ENCODE results near the gene API5. TPM values are rescaled to one million over a fixed set of nuclear protein-coding genes. Genes with fewer than 3 reads are reported as not detected.
A peak's percentile ranks its signal among the peaks of the same experiment; 100 is the strongest.

Gene API5
- total RNA-seq: 10 to 100 TPM; 57.8 to 75.3 (median 62.1) TPM

DNA sequence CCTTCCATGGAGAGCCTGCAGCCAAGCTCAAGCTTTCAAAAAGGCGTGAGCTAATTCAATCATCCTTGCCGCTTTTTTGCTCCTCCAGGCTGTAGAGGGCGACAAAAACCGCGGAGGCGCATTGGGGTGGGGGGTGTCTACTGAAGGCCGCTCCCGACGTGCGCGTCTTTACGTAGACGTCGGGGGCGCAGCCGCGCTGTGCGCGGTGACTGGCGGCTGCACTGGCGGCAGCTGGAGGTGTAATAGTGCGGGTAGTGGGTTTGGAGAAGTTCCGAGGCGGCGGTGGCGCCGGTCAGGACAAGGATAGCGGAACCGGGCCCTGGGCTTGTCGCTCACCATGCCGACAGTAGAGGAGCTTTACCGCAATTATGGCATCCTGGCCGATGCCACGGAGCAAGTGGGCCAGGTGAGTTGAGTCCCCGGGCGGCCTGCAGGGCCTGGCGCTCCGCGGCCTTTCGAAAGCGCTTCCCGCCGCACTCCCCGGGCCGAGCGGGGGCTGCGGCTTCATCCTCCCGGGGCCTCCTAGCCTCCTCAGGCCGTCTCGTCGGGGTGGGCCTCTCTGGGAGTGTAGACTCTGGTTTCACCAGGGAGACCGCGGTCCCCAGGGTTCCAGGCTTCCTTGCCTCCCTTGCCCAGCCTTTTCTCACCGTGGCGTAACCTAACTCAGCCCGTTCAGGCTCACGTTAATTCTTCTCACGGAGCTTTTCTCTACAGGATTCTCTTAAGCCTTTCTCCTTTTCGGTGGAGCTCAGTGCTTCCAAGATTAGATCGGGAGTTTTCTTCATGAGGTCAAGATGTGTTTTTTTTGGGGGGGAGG, at the start of gene API5:
TSS of gene API5 (plus strand) at position 206 of the 817 bp plus-strand sequence. CDS start at position 338, 132 bp downstream.
- Histone ChIP-seq H3K4me3 (peak within 1 kb of the TSS; percentile 74 to 93 (median 82)), H3K27ac (peak within 1 kb of the TSS; percentile 68 to 89 (median 88)), H3K36me3 (no peaks in the 10 kb centered on the region), H3K4me1 (peaks cover 0 to 45% (median 18%) of the 10 kb centered on the region in 4 donors), H3K9me3 (no peaks in the 10 kb centered on the region), H3K27me3 (no peaks in the 10 kb centered on the region)
- DNase-seq (ENCODE audit: low spot score in 2 of 2): peak; percentile 75 to 86
- TF ChIP-seq POLR2A (IDR thresholded peaks at IDR 0.05) (peak; percentile 43 to 65), EP300 (IDR thresholded peaks at IDR 0.05) (peak; percentile 51 to 91)
- TF ChIP-seq, protein P1, sequence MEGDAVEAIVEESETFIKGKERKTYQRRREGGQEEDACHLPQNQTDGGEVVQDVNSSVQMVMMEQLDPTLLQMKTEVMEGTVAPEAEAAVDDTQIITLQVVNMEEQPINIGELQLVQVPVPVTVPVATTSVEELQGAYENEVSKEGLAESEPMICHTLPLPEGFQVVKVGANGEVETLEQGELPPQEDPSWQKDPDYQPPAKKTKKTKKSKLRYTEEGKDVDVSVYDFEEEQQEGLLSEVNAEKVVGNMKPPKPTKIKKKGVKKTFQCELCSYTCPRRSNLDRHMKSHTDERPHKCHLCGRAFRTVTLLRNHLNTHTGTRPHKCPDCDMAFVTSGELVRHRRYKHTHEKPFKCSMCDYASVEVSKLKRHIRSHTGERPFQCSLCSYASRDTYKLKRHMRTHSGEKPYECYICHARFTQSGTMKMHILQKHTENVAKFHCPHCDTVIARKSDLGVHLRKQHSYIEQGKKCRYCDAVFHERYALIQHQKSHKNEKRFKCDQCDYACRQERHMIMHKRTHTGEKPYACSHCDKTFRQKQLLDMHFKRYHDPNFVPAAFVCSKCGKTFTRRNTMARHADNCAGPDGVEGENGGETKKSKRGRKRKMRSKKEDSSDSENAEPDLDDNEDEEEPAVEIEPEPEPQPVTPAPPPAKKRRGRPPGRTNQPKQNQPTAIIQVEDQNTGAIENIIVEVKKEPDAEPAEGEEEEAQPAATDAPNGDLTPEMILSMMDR (IDR thresholded peaks at IDR 0.05): peak; percentile 64 to 88 (median 82)
- 0 to 1% methylated on average over 31 to 58 of the region's 60 CpGs for WGBS, 2 donors

DNA sequence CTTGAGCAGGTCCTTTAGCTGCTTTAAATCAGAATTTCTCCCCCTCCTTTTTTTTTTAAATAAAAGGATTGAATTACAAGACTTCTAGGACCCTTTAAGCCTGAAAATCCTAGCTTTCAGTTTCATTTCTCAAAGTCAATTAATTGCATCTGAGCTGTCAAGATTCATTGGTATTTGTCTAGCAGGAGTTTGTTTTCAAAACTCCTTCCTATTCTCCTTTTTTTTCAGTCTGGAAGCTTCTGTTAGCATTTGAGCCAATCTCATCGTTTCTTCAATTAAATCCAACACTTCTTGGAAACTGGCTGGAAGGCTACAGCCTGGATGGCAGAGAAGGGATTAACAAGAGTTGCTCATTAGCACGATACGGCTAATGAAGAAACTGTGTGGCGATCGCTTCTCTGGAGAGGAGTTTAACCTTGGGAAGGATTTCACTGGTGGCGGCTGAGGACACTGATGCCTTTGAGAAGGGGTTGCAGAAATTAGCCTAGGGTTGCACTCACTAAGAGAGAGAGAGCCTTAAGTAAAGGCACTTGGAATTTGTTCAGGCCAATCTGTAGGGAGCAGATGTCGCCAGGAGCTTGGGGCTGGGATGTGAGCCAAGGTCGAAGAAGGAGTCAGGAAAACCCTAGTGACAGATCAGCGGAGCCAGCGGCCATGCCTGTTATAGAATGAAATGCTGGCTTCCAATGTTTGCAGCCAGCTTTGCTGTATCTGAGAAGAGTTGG, 43.8 kb upstream of the API5 start:
- H3K9me3 ChIP-seq: no peaks in the 10 kb centered on the region
- no peak for TF ChIP-seq POLR2A (IDR thresholded peaks at IDR 0.05)
- TF ChIP-seq EP300 (IDR thresholded peaks at IDR 0.05): no peak
- TF ChIP-seq, protein P1 (IDR thresholded peaks at IDR 0.05): no peak
- WGBS, 2 donors: 21 to 25% methylated on average over 10 of the region's 10 CpGs
- DNase-seq (ENCODE audit: low spot score in 2 of 2): no peak
- H3K4me3 ChIP-seq: peak overlapping the region in 2 of 4 donors; percentile 13 to 24
- H3K36me3 ChIP-seq: no peaks in the 10 kb centered on the region
- peaks cover 0 to 22% (median 0%) of the 10 kb centered on the region in 4 donors for H3K4me1 ChIP-seq
- H3K27me3 ChIP-seq: no peaks in the 10 kb centered on the region
- no peak overlapping the region for H3K27ac ChIP-seq

DNA sequence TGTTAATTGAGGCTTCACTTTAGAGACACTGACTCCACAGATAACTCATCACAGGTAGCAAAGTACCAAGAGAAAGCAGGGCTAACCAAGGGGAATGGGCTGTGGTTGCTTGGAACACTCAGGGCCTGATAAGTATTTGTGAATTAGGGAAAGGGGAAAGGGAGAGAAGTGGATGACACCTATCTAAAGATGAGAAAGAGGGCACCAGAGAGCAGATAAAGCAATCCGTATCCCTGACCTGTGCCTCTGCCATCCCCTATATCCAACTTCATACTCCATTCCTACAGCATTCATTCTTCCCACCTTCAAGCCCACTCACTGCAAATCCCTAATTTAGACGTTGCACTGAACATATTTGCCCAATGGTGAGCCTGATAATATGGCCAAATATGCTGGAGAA, 43.0 kb upstream of the API5 start:
- H3K9me3 ChIP-seq: peaks cover 0 to under 1% (median 0%) of the 10 kb centered on the region in 4 donors
- no peak for DNase-seq (ENCODE audit: low spot score in 2 of 2)
- H3K27me3 ChIP-seq: no peaks in the 10 kb centered on the region
- no peak overlapping the region for H3K4me3 ChIP-seq
- H3K27ac ChIP-seq: no peak overlapping the region
- TF ChIP-seq, protein P1 (IDR thresholded peaks at IDR 0.05): no peak
- TF ChIP-seq POLR2A (IDR thresholded peaks at IDR 0.05) (no peak), EP300 (IDR thresholded peaks at IDR 0.05) (no peak)
- H3K4me1 ChIP-seq: peaks cover 0 to 22% (median 0%) of the 10 kb centered on the region in 4 donors
- WGBS, 2 donors: 29 to 32% methylated on average over 2 of the region's 2 CpGs
- no peaks in the 10 kb centered on the region for H3K36me3 ChIP-seq

DNA sequence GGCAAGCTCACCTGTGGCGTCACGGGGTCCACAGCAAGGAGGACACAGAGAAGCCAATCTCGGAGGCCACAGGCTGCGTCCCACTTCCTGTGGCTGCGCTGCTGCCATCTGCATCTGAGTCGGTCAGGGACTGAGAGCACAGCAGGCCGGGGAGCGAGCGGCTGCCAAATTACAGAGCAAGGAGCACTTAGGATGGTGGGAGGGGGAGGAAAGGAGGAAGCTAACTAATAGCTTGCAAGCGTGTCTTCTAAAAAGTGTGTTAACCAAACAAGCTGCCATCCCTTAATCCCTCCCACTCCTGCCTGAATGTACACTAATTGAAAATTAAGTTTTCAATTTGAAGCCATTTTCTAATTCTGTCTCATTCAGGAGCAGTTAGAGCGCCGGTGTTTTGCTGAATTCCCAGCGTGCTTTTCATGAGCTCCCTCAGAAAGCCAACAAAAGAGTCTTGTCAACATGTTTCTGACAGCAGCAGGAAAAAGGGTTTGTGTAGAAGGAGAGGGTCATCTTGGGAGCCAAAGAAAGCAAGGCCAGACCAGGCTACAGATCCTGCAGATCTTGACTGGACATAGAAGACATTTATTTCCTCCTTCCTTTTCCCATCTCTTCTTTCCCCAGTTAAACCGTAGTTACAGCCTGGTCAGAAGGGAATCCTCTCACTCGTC, 42.4 kb upstream of the API5 start:
- TF ChIP-seq EP300 (IDR thresholded peaks at IDR 0.05): no peak
- TF ChIP-seq POLR2A (IDR thresholded peaks at IDR 0.05): no peak
- TF ChIP-seq, protein P1 (IDR thresholded peaks at IDR 0.05): no peak
- WGBS, 2 donors: 21 to 23% methylated on average over 15 of the region's 15 CpGs
- peaks cover 0 to 22% (median 0%) of the 10 kb centered on the region in 4 donors for H3K4me1 ChIP-seq
- H3K9me3 ChIP-seq: peaks cover 0 to 3% (median 0%) of the 10 kb centered on the region in 4 donors
- no peak overlapping the region for H3K4me3 ChIP-seq
- no peak for DNase-seq (ENCODE audit: low spot score in 2 of 2)
- H3K27ac ChIP-seq: peak overlapping the region in 1 of 4 donors; percentile 4
- H3K36me3 ChIP-seq: no peaks in the 10 kb centered on the region
- no peaks in the 10 kb centered on the region for H3K27me3 ChIP-seq
